Jurkat, Clone E6-1 (cell line): ENCODE measurements around the gene SH2B3.
A peak's percentile ranks its signal among the peaks of the same experiment; 100 is the strongest.

Experiments used
- DNase-seq: peaks from one replicate; pipeline ENCODE4 v3.0.0-alpha.2; 2011; ENCODE audit warnings: low read depth, low spot score
- H3K4me3 ChIP-seq: 2 replicates; pipeline ENCODE4 v1.5.1; 2011; ENCODE audit warnings: mild to moderate bottlenecking, low read length, control low read depth, moderate library complexity

SH2B3 gene

GRCh38 chr12:111420494-111420893, 14.8 kb downstream of the SH2B3 start:
- no peak overlapping the region for H3K4me3 ChIP-seq
- DNase-seq: no peak

- no peak overlapping the region for H3K4me3 ChIP-seq
- DNase-seq: no peak
Observed at GRCh38 chr12:111424189-111424792, 18.6 kb downstream of the SH2B3 start.

DNA sequence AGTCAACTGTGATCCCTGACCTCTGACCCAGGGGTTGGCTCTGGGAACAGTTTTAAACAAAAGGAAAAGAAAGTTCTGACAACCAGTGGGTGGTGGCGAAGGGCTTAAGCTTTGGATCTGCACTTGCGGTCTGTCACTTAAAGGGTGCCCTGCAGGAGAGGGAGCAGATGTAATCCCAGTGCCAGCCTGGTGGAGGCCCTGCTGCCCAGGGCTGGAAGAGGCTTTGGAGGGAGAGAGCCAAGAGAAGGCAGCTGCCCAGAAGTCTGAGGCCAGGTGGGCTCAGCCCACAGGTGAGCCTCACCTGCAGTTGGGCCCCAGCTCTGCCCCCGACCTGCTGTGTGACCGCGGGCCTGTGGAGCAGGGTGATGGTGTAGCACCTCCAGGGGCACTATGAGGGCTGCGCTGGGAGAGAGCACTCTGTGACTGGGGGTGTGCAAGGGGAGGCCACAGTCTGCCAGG, 19.1 kb downstream of the SH2B3 start:
- no peak for DNase-seq
- H3K4me3 ChIP-seq: no peak overlapping the region

- no peak for DNase-seq
- no peak overlapping the region for H3K4me3 ChIP-seq
Observed at GRCh38 chr12:111425655-111426054, 19.9 kb downstream of the SH2B3 start.

DNA sequence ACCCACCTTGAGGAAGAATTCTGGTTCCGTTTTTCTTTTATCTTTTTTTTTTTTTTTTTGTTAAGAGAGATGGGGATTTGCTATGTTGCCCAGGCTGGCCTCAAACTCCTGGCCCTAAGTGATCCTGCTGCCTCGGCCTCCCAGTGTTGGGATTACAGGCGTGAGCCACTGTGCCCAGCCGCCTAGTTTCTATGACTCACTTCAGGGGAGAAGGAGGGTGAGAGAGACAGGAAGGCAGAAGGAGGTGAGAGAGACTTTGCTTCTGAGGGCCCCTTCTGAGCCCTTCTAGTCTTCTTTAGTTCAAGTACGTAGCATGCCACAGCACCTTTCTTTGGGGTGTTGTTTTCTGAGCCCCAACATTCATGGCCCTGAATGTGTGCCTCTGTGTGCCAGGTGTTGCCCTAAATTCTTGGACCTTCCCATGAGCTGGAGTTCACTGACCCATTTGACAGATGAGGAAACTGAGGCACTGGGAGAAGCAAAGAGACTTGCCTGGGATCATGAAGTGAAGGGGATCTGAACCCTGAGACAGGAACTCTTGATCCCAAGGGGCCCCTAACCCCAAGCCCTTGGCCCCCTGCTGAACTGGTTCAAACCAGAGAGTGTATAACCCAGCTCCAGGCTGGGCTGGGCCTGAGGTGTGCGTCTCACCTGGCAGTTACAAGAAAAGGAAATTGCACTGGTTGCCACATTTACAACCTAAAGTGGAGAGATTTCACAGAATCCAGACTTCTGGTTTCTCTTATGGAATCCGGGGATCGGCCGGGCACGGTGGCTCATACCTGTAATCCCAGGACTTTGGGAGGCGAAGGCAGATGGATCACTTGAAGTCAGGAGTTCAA, 20.8 kb downstream of the SH2B3 start:
- no peak for DNase-seq
- no peak overlapping the region for H3K4me3 ChIP-seq

DNA sequence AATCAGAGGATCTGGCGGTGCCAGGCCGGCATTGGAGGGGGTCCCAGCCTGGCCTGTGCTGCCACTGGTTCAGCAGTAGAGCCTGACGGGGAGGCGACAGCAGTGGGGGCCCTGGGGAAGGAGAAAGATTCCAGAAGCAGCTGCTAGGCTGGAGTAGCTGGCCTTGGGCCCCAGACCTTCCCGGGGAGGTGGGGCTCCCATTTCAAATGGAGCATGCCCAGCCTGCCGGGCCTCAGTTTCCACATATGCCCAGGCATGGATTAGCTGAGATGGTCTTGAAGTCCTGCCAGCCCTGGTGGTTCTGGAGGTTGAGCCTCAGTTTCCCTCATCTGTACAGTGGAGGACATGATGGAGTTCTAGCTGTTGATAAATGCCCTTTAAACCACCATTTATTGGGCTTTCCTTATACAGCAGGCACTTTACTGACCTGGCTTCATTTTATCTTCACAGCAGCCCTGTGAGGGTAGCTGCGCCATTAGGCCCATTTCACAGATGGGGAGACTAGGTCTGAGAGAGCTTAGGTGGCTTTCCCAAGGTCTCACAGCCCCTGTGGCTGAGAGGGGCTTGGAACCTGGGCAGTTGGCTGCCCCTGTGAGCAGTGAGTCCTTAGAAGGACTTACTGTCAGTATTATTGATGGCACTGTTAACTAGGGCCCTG, 21.8 kb downstream of the SH2B3 start:
- no peak overlapping the region for H3K4me3 ChIP-seq
- DNase-seq: no peak

DNA sequence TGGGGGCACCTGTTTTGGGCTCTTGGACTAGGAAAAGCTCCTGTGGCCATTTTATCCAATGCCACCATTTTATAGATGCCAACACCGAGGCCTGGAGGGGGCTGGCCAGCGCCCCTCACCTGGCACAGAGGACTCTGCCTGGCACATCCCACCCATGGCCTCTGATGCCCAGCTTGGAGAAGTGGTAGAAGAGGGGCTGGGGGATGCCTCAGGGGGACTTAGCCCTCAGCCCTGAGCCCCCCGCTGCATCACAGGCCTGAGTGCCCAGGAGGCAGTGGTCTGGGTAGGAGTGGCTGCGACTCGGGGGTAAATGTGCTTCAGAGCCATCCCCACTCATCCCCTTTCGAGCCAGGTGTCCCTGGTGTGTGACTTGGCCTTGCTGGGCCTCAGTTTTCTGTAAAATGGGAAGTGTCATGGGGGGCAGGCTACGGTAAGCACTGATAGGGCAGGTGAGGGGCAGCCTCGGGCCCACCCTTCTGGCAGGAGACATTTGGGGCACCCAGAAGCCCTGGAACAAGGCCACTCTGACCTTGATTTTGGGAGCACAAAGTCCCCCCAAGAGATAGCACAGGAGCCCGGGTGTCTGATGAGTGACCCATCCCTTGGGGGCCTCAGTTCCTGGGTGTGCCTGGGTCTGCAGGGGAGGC, 22.5 kb downstream of the SH2B3 start:
- no peak overlapping the region; the same call in 1 of the 2 replicates for H3K4me3 ChIP-seq
- DNase-seq: no peak

DNA sequence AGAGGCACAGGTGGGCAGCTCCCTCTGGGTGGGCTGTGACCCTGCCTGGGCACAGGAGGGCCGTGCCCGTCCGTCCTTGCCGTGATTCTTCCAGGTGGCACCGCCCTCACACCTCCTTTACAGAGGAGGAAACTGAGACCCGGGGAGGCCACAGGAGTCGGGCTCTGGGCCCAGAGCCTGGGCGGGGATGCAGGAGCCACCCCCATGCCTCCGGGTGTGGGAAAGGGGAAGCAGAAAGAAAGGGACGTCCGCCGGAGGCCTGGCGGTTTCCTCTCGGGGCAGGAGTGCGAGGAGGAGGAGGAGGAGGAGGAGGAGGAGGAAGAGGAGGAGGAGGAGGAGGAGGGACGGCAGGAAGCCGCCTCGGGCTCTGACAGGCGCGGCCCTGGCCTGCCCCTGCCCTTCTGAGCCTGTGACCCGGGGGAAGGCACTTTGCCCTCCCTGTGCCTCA, 23.0 kb downstream of the SH2B3 start:
- no peak for DNase-seq
- no peak overlapping the region; the same call in 1 of the 2 replicates for H3K4me3 ChIP-seq

- H3K4me3 ChIP-seq: no peak overlapping the region
- no peak for DNase-seq
Observed at GRCh38 chr12:111429828-111430432, 24.2 kb downstream of the SH2B3 start.

DNA sequence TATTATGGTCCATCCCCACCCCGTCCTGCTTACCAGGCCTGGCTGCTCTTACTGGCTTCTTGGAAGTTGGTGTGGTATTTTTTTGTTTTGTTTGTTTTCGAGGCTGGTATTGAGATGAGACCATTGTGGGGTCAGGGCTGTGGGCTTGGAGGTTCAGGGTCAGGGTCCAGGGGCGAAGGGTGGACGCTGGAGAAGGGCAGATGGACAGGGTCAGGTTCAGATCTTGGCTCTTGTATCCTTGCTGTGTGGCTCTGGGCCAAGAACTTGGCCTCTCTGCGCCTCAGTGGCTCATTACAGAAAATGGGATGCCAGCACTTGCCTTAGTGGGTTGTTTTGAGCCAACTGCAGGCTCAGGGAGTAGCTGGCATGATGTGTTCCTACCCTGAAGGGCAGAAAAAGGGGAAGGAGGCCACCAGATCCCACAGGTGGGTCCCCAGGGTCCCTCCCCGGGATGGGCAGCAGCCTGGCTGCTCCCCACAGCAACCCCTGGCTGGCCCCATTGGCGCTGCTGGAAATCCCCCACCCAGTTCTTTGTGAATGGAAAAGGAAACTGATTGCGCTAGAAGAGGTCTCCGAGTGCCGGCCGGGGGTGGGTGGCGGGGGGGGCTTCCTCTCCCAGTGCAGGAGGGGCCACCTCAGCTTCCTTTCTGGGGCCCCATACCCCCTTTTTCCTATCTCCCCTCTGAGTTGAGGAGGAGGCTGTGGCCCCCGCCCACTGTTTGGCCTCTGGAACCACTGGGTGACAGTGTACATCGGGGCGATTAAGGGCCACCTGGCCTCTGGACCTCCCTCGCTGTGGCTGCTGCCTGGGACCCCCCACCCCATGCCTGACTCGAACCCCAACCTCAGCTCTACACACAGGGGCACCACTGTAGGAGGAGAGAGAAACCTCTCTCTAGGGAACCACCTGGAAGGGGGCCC, 25.0 kb downstream of the SH2B3 start:
- no peak overlapping the region for H3K4me3 ChIP-seq
- no peak for DNase-seq

- H3K4me3 ChIP-seq: no peak overlapping the region
Observed at GRCh38 chr12:111431772-111432171, 26.0 kb downstream of the SH2B3 start.

DNA sequence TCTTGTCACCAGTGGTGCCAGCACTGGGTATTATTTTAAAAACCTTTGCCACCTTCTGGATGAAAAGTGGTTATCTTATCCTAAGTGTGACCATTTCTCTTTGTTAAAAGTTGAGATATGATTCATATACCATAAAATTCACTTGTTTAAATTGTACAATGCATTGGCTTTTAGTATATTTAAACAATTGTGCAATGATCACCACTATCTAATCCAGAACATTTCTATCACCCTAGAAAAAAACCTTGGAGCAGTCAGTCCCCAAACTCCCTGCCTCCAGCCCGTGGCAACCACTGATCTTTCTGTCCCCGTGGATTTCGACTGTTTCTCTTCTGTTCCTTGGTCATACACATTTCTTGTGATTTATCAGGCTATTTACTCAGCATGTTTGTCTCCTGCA, 28.3 kb downstream of the SH2B3 start:
- DNase-seq: no peak
- H3K4me3 ChIP-seq: no peak overlapping the region

More at GRCh38 chr12:111431772-111432171, 26.0 kb downstream of the SH2B3 start:
- no peak for DNase-seq

- peak; percentile 59 for DNase-seq
- no peak overlapping the region; the same call in 1 of the 2 replicates for H3K4me3 ChIP-seq
Observed at GRCh38 chr12:111434680-111435338, 29.1 kb downstream of the SH2B3 start.

- H3K4me3 ChIP-seq: no peak overlapping the region
- DNase-seq: no peak
Observed at GRCh38 chr12:111435661-111436201, 30.0 kb downstream of the SH2B3 start.

DNA sequence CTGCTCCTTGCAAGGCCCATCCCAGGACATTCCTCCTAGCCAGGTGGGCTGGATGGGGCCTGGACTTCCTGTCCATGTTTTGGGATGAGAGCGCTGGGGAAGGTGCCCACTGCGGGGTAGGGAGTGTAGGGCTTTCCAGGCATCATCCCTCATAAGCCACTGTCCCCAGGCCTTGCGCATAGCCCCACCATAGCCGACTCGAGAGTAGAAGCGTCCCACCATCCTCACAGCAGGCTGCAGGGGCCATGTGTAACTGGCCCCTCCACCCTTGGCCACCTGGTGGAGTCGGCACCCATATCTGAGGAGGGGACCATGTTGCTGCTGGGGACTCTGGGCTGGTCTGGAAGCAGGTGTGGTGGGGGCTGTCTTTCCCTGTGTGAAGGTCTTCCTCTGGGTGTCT, 30.5 kb downstream of the SH2B3 start:
- DNase-seq: no peak

GRCh38 chr12:111436811-111437210, 31.1 kb downstream of the SH2B3 start:
- no peak for DNase-seq
- H3K4me3 ChIP-seq: no peak overlapping the region

More for the DNA sequence above, 30.5 kb downstream of the SH2B3 start:
- no peak overlapping the region for H3K4me3 ChIP-seq

GRCh38 chr12:111437816-111438454, 32.2 kb downstream of the SH2B3 start:
- no peak overlapping the region for H3K4me3 ChIP-seq
- no peak for DNase-seq
